RPMI8226 (cell line): ENCODE results near the gene SLC39A11.
"Not testable (repeated sequence)": the region's sequence is repeated elsewhere in the genome, so short reads cannot be mapped to it uniquely, and the experiment has no call there.

Experiments used
- DNase-seq: peaks from one replicate; pipeline ENCODE4 v3.0.0-alpha.2; 2015

SLC39A11 gene

GRCh38 chr17:72665852-72666851 lies 426.3 kb downstream of the SLC39A11 start:
- no peak for DNase-seq

- DNase-seq: no peak
These were observed 429.7 kb downstream of the SLC39A11 start for GRCh38 chr17:72662827-72663190.

GRCh38 chr17:72661945-72662826 lies 430.3 kb downstream of the SLC39A11 start:
- no peak for DNase-seq

- no peak for DNase-seq
These were observed 431.2 kb downstream of the SLC39A11 start for GRCh38 chr17:72661116-72661944.

- DNase-seq: no peak
These were observed 432.0 kb downstream of the SLC39A11 start for GRCh38 chr17:72660274-72661115.

GRCh38 chr17:72659811-72660210 lies 432.7 kb downstream of the SLC39A11 start:
- DNase-seq: no peak

- DNase-seq: no peak
These were observed 433.8 kb downstream of the SLC39A11 start for GRCh38 chr17:72658675-72659074.

GRCh38 chr17:72657467-72658317 lies 434.8 kb downstream of the SLC39A11 start:
- peak; percentile 20 for DNase-seq

- no peak for DNase-seq
These were observed 436.2 kb downstream of the SLC39A11 start for GRCh38 chr17:72656130-72656763.

GRCh38 chr17:72654706-72655105 lies 437.8 kb downstream of the SLC39A11 start:
- no peak for DNase-seq

GRCh38 chr17:72651988-72652387 lies 440.5 kb downstream of the SLC39A11 start:
- no peak for DNase-seq

GRCh38 chr17:72648702-72649101 lies 443.8 kb downstream of the SLC39A11 start:
- no peak for DNase-seq

- DNase-seq: no peak
These were observed 446.3 kb downstream of the SLC39A11 start for GRCh38 chr17:72646176-72646575.

GRCh38 chr17:72644492-72644891 lies 448.0 kb downstream of the SLC39A11 start:
- no peak for DNase-seq

GRCh38 chr17:72643575-72644216 lies 448.8 kb downstream of the SLC39A11 start:
- DNase-seq: no peak

- no peak for DNase-seq
These were observed 449.8 kb downstream of the SLC39A11 start for GRCh38 chr17:72642720-72643119.

- DNase-seq: no peak
These were observed 451.9 kb downstream of the SLC39A11 start for GRCh38 chr17:72640415-72641165.

GRCh38 chr17:72639711-72640110 lies 452.8 kb downstream of the SLC39A11 start:
- no peak for DNase-seq

GRCh38 chr17:72638932-72639331 lies 453.6 kb downstream of the SLC39A11 start:
- not testable (repeated sequence) for DNase-seq
